ENCODE data around the gene SLC22A23.

DNA sequence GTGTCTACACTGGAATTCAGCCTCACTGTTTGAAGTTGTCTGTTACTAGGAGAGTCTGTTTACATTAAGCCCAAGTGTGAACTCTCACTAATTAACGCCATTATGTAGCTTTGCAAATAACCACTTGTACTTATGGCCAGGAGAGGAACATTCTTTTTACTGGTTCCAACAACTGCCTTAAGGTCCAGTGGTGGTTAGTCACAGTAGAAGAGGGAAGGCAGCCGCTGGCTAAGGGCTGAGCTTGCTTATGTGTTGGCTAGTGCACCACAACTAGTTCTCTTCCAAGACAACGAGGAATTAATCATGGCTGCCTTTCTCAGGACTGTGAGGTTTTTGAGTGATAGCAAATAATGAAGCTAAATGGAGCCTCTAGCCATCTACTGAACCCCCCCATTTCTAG, 14.9 kb upstream of the SLC22A23 start:
- no peak for TF ChIP-seq CTCF (IDR thresholded peaks at IDR 0.05)
- no peak for TF ChIP-seq POLR2AphosphoS5 (IDR thresholded peaks at IDR 0.05)
- TF ChIP-seq EP300 (IDR thresholded peaks at IDR 0.05), result no peak
- no peak for TF ChIP-seq POLR2A (IDR thresholded peaks at IDR 0.05)

All from gastroesophageal sphincter (tissue), 3 donors.